Gastrocnemius medialis (tissue), 4 donors: ENCODE data around the gene PHF12.

Source experiments
- POLR2A ChIP-seq, 2 donors: fragments of 450-650 bp; IDR thresholded peaks; one replicate each; pipeline ENCODE4 v1.6.1; 2017; ENCODE audit warnings: antibody characterized with exemption in 2 of 2, mild to moderate bottlenecking in 2 of 2, moderate library complexity in 2 of 2
- TF ChIP-seq, protein P1 (sequence below), 5 experiments: fragments of 450-650 bp in 3 of 5; fragments of 200-600 bp in 2 of 5; sonication (generic) in 2 of 5; IDR thresholded peaks in 4 of 5; conservative IDR thresholded peaks in 1 of 5; 1 replicate in 4 of 5; 2 replicates in 1 of 5; pipeline ENCODE4 v1.5.1; 2016 to 2019; ENCODE audit warnings: antibody characterized with exemption in 5 of 5, mild to moderate bottlenecking in 3 of 5, moderate library complexity in 3 of 5

- TF ChIP-seq, protein P1, sequence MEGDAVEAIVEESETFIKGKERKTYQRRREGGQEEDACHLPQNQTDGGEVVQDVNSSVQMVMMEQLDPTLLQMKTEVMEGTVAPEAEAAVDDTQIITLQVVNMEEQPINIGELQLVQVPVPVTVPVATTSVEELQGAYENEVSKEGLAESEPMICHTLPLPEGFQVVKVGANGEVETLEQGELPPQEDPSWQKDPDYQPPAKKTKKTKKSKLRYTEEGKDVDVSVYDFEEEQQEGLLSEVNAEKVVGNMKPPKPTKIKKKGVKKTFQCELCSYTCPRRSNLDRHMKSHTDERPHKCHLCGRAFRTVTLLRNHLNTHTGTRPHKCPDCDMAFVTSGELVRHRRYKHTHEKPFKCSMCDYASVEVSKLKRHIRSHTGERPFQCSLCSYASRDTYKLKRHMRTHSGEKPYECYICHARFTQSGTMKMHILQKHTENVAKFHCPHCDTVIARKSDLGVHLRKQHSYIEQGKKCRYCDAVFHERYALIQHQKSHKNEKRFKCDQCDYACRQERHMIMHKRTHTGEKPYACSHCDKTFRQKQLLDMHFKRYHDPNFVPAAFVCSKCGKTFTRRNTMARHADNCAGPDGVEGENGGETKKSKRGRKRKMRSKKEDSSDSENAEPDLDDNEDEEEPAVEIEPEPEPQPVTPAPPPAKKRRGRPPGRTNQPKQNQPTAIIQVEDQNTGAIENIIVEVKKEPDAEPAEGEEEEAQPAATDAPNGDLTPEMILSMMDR (IDR thresholded peaks at IDR 0.05 in 4 of 5, conservative IDR thresholded peaks at IDR 0.05 in 1 of 5), result no peak
- TF ChIP-seq POLR2A (IDR thresholded peaks at IDR 0.05), result no peak
These were observed 90.9 kb downstream of the PHF12 start for GRCh38 chr17:28860363-28860808.
